Stimulated activated CD4-positive, alpha-beta T cell treated with anti-CD3 and anti-CD28 coated beads, Interleukin-15, amount 100 ng/mL, for 1 hour (primary cell): ENCODE results near the gene CFAP45.
A peak's percentile ranks its signal among the peaks of the same experiment; 100 is the strongest.

Experiments
- DNase-seq, 2 donors: peaks; one replicate each; pipeline ENCODE4 v3.0.0-alpha.2; 2020; ENCODE audit warnings: low read depth in 1 of 2, low spot score in 1 of 2

The CFAP45 gene

GRCh38 chr1:159937054-159937750 is 37.2 kb upstream of the CFAP45 start:
- no peak for DNase-seq

DNA sequence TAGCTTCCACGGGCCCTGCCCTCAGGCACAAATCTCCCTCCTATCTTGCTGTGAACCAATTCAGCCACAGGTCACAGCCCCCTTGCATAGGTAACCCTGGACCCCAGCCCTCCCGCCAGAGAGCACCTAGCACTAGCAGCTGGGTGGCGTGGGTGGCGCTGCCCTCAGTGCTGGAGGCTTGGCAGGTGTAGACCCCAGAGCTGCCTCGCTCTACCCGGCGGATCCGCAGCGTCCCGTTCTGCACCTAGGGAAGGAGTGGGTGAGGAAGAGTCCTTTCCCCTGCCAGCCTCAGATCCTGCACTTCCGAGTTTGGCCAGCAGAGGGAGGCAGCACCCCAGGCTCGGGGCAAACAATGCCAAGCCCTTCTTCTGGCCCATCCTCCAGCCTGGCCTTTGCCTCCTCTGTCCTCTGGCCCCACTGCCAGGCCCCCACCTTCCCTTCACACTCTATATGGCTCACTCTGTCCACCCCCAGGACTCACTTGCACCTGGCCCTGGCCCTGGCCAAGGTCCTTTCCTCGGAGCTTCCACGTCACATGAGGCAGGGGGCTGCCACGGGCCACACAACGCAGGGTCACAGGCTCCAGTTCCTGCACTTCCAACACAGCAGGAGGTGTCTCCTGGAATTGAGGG is 36.4 kb upstream of the CFAP45 start:
- DNase-seq, result peak; percentile 64 to 78

- DNase-seq, result no peak
These were observed 35.8 kb upstream of the CFAP45 start for GRCh38 chr1:159935719-159936272.

DNA sequence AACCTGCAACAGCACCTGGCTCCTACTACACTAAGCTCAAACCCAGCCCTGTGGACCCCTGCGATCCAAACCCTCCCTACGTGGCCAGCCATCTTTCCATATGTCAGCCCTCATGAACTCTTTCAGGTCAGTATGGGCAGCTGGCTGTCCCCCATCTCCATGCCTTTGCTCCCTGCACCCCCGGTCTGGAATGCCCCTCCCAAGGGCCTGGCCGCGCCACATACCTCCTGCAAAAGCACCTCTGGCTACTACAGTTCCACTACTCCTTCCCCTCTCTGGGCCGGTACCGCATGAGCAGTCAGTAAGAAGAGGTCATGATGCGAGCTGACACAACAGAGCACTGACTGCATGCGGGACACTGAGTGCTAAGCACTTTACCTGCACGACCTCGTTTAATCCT is 35.3 kb upstream of the CFAP45 start:
- DNase-seq, result no peak

- no peak for DNase-seq
These were observed 34.4 kb upstream of the CFAP45 start for GRCh38 chr1:159934136-159935039.

- DNase-seq, result no peak
These were observed 33.4 kb upstream of the CFAP45 start for GRCh38 chr1:159933347-159933746.

- DNase-seq, result no peak
These were observed 32.6 kb upstream of the CFAP45 start for GRCh38 chr1:159932296-159933285.

DNA sequence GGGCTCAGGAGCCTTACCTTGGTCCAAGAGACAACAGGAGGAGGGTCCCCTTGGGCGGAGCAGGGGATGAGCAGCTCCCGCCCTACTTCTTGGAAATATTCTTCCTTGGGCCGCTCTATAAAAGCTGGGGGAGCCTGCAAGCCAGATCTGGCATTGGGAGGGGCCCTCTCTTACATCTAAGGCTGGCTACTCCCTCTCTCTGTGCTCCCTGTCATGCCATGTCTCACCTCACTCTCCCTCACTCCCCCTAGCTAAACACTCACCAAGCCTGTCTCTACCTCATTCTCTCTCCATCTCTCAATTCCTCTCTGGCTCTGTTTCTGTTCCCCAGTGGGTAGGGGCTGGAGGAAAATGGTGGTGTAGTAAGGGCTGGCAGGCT is 31.8 kb upstream of the CFAP45 start:
- DNase-seq, result no peak

DNA sequence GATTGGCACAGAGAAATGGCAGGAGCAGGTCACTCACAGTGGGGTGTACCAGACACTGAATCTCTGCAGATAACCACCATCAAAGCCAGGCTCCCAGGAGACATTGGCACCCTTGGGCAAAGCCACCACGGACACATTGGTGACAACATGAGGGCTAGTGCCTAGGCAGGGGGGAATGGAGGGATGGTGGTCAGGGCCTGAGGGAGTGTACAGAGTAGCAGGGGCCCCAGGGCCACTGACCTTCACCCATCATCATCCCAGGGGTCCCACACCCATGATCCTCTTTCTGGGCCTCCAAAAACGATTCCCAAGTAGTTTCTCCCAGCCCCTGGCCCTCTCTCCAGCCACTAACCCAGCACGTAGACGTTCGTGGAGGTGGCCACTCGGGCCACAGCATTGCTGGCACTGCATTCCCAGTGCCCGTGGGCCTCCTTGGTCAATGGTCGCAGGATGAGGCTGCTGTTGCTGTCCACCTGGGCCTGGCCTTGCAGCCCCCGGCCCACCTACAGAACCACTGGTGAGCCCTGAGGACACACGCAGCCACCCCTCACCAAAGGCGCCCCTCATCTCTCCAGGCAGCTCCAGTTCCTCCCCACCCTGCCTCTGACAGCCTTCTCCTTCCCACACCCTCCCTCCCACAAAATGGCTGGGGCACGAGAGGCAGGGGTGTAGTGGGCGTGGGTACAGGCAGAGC is 31.3 kb upstream of the CFAP45 start:
- DNase-seq, result no peak

DNA sequence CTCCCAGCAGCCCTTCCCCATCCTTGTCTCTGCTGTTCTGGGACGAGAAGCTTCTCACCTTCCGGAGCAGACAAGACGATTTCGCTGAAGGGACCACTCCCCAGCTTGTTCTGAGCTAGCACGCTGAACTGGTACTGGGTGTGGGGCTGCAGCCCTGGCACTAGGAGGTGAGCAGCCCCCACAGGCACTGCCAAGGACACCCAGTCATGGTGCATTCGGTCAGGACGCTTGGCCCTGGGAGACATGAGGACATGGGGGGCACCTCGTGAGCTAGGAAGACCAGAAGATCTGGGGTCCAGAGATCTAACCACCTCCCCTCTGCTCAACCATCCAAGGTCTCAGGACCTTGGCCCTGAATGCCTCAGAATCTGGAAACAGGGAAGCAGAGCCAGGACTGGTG is 30.7 kb upstream of the CFAP45 start:
- no peak for DNase-seq

- no peak for DNase-seq
These were observed 30.3 kb upstream of the CFAP45 start for GRCh38 chr1:159930216-159930615.

DNA sequence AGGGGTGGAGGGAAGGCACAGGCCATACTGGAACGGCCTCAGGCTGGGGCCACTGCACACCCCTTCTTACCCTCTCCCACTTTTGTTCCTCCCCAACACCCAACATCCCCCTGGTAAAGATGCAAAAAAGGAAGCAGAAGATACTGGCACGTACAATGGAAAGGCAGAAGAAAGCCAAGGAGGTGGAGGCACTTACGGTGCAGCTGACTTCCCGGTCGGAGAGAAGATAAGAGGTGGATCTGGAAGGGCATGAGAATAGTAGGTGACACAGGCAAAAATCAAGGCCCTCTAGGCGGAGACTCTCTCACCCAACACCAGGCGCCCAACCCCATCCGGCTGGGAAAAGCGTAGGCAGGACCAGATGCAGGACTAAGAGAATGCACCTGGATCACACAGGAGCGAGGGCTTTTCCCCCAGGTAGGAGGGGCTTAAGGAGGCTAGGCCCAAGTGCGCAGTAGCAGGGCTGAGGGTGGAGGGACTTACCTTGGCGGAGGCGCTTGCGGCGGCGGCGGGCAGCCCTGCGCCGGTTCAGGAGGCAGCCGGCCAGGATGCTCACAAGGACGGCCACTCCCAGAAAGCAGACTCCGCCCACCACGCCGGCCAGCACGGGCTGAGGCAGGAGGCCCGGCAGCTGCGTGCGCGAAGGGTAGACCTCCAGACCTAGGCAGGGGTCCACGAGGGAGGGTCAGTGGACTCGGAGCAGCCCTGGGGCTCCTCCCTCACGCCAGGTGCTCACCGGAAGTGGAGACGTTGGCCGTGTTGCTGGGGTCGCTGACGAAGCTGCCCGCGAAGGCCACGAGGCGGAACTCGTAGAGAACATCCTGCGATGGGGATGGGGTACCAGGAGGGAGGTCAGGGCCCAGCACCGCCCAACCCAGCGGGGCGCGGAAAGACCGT is 29.4 kb upstream of the CFAP45 start:
- no peak for DNase-seq

DNA sequence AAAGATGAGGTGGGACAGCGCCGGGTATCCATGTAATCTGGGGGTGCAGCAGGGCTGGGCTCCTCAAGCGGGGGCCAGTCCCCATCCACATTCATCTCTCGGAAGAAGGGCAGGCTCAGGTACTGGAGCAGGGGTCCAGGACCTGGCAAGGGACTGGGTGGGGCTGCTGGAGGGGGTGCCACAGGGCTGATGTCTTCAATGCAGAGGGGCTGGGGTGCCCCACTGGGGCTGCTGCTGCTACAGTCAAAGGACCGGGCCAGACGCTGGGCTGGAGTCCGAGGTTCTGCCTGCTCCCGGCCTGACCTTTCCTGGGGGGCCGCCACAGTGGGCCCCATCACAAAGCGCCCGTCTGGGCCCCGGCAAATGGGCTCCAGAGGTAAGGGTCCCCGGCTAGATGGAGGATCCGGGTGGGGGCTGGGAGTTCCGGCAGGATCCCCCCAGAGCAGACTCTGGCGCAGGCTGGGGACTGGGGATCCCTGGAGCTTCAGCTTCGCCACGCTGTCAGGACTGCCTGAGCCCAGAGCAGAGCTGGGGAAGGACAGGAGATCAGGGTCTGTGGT is 28.6 kb upstream of the CFAP45 start:
- no peak for DNase-seq

GRCh38 chr1:159927849-159928431 is 28.0 kb upstream of the CFAP45 start:
- DNase-seq, result no peak

DNA sequence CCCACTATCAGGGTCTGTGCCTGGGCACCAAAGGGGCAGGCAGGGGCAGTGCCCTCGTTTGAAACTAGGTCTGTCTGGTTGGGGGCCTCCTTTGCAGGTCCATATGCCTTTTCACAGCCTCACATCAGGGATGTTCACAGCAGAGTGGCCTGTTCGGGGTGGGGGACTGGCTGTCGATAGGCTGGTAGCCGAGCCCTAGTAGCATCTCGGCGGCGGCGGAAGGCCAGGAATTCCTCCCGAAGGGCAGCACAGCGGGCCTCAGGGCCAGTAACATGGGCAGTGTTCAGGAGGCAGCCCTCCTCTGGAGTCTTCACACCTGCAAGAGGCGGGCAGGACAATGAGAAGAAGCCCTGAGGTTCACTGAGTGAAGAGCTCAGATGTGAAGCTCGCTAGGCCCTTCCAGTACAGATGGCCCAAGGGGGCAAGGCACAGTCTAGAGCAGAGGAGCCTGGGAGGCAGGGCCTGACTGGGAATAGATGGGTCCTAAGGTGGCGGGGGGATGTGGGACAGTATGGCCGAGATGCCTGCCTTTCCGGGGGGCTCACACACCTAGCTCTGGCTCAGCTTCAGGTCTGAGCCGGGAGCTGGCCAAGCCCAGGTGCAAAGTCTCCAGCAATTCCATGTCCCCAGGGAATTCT is 27.4 kb upstream of the CFAP45 start:
- no peak for DNase-seq

DNA sequence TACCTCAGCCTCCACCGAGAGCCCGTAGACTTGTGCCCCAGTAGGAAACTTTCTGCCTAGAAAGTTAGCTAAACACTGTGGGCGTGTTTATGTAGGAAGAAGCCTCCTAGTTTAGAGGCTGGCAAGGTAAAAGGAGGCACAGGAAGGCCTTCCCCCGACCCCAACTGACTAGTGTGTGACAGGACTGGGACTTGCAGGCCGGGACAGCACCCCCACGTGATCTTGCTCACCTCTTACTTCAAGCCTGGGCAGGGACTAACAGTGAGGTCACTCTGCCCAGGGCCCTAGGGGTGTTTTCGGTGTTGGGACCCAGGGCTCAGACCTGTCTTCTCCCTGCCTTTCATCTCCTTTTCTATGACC is 25.7 kb upstream of the CFAP45 start:
- DNase-seq, result no peak

- DNase-seq, result peak; percentile 78 to 92
These were observed 25.1 kb upstream of the CFAP45 start, which contains the start of gene TAGLN2 for GRCh38 chr1:159924791-159925718. Gene TAGLN2, minus strand, starts transcription at chr1:159925507. Its CDS starts 4,998 bp downstream, at chr1:159920509.
